SK-N-SH treated with all-trans-retinoic acid at 6 μM for 48 hours (cell line): Measurements from ENCODE around the gene DAB1.

Experiments
- BACH2 ChIP-seq: fragments of 250-450 bp; sonication (Bioruptor Pico); IDR thresholded peaks from 2 replicates; pipeline ENCODE4 v1.9.0; 2021; ENCODE audit warnings: mild to moderate bottlenecking, borderline replicate concordance
- CSRNP3 ChIP-seq: fragments of 250-450 bp; sonication (Bioruptor Pico); IDR thresholded peaks from 2 replicates; pipeline ENCODE4 v1.5.1; 2021; ENCODE audit warnings: mild to moderate bottlenecking, moderate library complexity
- ESRRG ChIP-seq: fragments of 250-450 bp; sonication (Bioruptor Pico); IDR thresholded peaks from 2 replicates; pipeline ENCODE4 v1.6.1; 2021; ENCODE audit warnings: mild to moderate bottlenecking
- ISL1 ChIP-seq: fragments of 250-450 bp; sonication (Bioruptor Pico); IDR thresholded peaks from 2 replicates; pipeline ENCODE4 v2.1.2; 2022; ENCODE audit warnings: mild to moderate bottlenecking, moderate library complexity
- OSR1 ChIP-seq: fragments of 250-450 bp; sonication (Bioruptor Pico); IDR thresholded peaks from 2 replicates; pipeline ENCODE4 v1.8.0; 2022; ENCODE audit warnings: moderate library complexity, mild to moderate bottlenecking, inconsistent platforms
- PATZ1 ChIP-seq: fragments of 250-450 bp; sonication (Bioruptor Pico); IDR thresholded peaks from 2 replicates; pipeline ENCODE4 v1.8.0; 2020; ENCODE audit warnings: mild to moderate bottlenecking, moderate library complexity, borderline replicate concordance
- SNAI2 ChIP-seq: fragments of 250-450 bp; sonication (Bioruptor Pico); IDR thresholded peaks from 2 replicates; pipeline ENCODE4 v1.5.0; 2020; ENCODE audit warnings: mild to moderate bottlenecking, moderate library complexity
- TCF4 ChIP-seq: fragments of 250-450 bp; sonication (Bioruptor Pico); IDR thresholded peaks from 2 replicates; pipeline ENCODE4 v1.8.0; 2021; ENCODE audit warnings: mild to moderate bottlenecking, moderate library complexity, borderline replicate concordance
- TSHZ2 ChIP-seq: fragments of 250-450 bp; sonication (Bioruptor Pico); IDR thresholded peaks from 2 replicates; pipeline ENCODE4 v1.5.0; 2020; ENCODE audit warnings: mild to moderate bottlenecking, moderate library complexity
- ZFP3 ChIP-seq: fragments of 250-450 bp; sonication (Bioruptor Pico); IDR thresholded peaks from 2 replicates; pipeline ENCODE4 v1.5.0; 2020; ENCODE audit warnings: mild to moderate bottlenecking, moderate library complexity
- ZNF565 ChIP-seq: fragments of 450-650 bp; formaldehyde crosslinking; conservative IDR thresholded peaks from 2 replicates; pipeline ENCODE4 v1.5.0; 2020; ENCODE audit warnings: low read depth, mild to moderate bottlenecking, moderate library complexity

GRCh38 chr1:57175506-57175905 lies 248.4 kb downstream of the DAB1 start:
- TF ChIP-seq CSRNP3 = no peak
- no peak for TF ChIP-seq SNAI2 (CRISPR knock-in tag)
- TF ChIP-seq TCF4 (CRISPR knock-in tag) = no peak
- TF ChIP-seq ZFP3 (CRISPR knock-in tag) = no peak
- TF ChIP-seq PATZ1 (CRISPR knock-in tag) = no peak
- no peak for TF ChIP-seq TSHZ2 (CRISPR knock-in tag)
- TF ChIP-seq ISL1 (CRISPR knock-in tag) = no peak
- no peak for TF ChIP-seq ESRRG (CRISPR knock-in tag)
- no peak for TF ChIP-seq OSR1 (CRISPR knock-in tag)
- no peak for TF ChIP-seq ZNF565 (CRISPR knock-in tag)
- no peak for TF ChIP-seq BACH2 (CRISPR knock-in tag)
